Endothelial cell of umbilical vein (primary cell): ENCODE measurements around the gene PSMD5. TPM values are rescaled to one million over a fixed set of nuclear protein-coding genes. Genes with fewer than 3 reads are reported as not detected.

Experiments
- BruUV-seq: library from RNA; stranded (reverse); fragments of 400-500 nt; replicated peaks from 2 replicates; lab custom pipeline; 2021; lab: Mats Ljungman, UMichigan
- CTCF ChIA-PET: fragments of 300-600, 350-600 bp; sonication (Branson Sonifier 250); formaldehyde crosslinking; loops from one replicate; lab custom pipeline; 2021; ENCODE audit warnings: antibody characterized with exemption, inconsistent platforms; lab: Charles Lee
- POLR2A ChIA-PET: fragments of 300-600, 350-600 bp; sonication (Branson Sonifier 250); formaldehyde crosslinking; loops from one replicate; lab custom pipeline; 2021; ENCODE audit warnings: antibody characterized with exemption, inconsistent platforms; lab: Charles Lee
- DNase-seq: peaks from one replicate; pipeline ENCODE4 v3.0.0-alpha.2; 2011; ENCODE audit warnings: low read depth, low spot score
- FAIRE-seq: peaks from 2 replicates; lab custom pipeline; 2011; peaks lifted over from hg19 to GRCh38; lab: Jason Lieb, UNC
- H2AFZ ChIP-seq: 2 replicates; pipeline ENCODE4 v1.6.0; 2012; ENCODE audit warnings: low read depth, low read length, control low read depth, inconsistent platforms
- H3K27ac ChIP-seq: 2 replicates; pipeline ENCODE4 v1.5.1; 2011; ENCODE audit warnings: low read depth, mild to moderate bottlenecking, control low read depth, low read length, moderate library complexity; ENCODE audit not compliant: insufficient read depth
- H3K27me3 ChIP-seq, 2 experiments: 2 replicates each; pipeline versions ENCODE4 v1.6.0 to v1.6.1; 2011; ENCODE audit warnings: low read length in 2 of 2, mixed read lengths in 1 of 2; ENCODE audit not compliant: control insufficient read depth in 2 of 2, insufficient read depth in 2 of 2
- H3K36me3 ChIP-seq, 2 experiments: 2 replicates in 1 of 2; 3 replicates in 1 of 2; pipeline ENCODE4 v1.5.1; 2011; ENCODE audit warnings: low read length in 2 of 2, mild to moderate bottlenecking in 1 of 2, moderate library complexity in 1 of 2; ENCODE audit not compliant: control insufficient read depth in 2 of 2, insufficient read depth in 2 of 2; ENCODE audit errors: extremely low read depth in 1 of 2
- H3K4me1 ChIP-seq: 3 replicates; pipeline ENCODE4 v1.5.1; 2011; ENCODE audit warnings: mild to moderate bottlenecking, low read length; ENCODE audit not compliant: control insufficient read depth, insufficient read depth; ENCODE audit errors: extremely low read depth
- H3K4me2 ChIP-seq: 2 replicates; pipeline ENCODE4 v1.6.1; 2011; ENCODE audit warnings: low read length, control low read depth, mixed read lengths; ENCODE audit not compliant: insufficient read depth
- H3K4me3 ChIP-seq, 3 experiments: fragments of 200-600 bp in 1 of 3; sonication (generic), shearing (Covaris generic) in 1 of 3; replicated peaks in 1 of 3; 2 replicates each; pipeline ENCODE4 v1.5.1; 2011 to 2016; ENCODE audit warnings: control low read depth in 3 of 3, low read length in 3 of 3, mild to moderate bottlenecking in 2 of 3, inconsistent platforms in 1 of 3, low read depth in 1 of 3, moderate library complexity in 1 of 3; ENCODE audit not compliant: insufficient read depth in 1 of 3
- H3K79me2 ChIP-seq: 2 replicates; pipeline ENCODE4 v1.6.0; 2012; ENCODE audit warnings: low read length, inconsistent platforms; ENCODE audit not compliant: control insufficient read depth, insufficient read depth
- H3K9ac ChIP-seq: replicated peaks from 2 replicates; pipeline ENCODE3; 2011; ENCODE audit warnings: low read length, control low read depth; ENCODE audit not compliant: insufficient read depth; ENCODE audit errors: extremely low read depth
- H3K9me1 ChIP-seq: replicated peaks from 3 replicates; pipeline ENCODE4 v1.6.0; 2011; ENCODE audit warnings: mild to moderate bottlenecking, low read length; ENCODE audit not compliant: control insufficient read depth, insufficient read depth; ENCODE audit errors: extremely low read depth
- H3K9me3 ChIP-seq: replicated peaks from 2 replicates; pipeline ENCODE4 v1.5.1; 2012; ENCODE audit warnings: low read length, inconsistent platforms; ENCODE audit not compliant: control insufficient read depth, insufficient read depth
- H4K20me1 ChIP-seq: replicated peaks from 2 replicates; pipeline ENCODE3; 2011; ENCODE audit warnings: mild to moderate bottlenecking, low read length; ENCODE audit not compliant: control insufficient read depth, insufficient read depth; ENCODE audit errors: extremely low read depth
- CTCF ChIP-seq, 2 donors: IDR thresholded peaks; 1 replicate in 1 of 2; 2 replicates in 1 of 2; pipeline ENCODE4 v1.5.1; 2011; ENCODE audit warnings: low read length in 2 of 2, mild to moderate bottlenecking in 2 of 2, moderate library complexity in 2 of 2, control low read depth in 1 of 2, inconsistent platforms in 1 of 2, low read depth in 1 of 2; ENCODE audit not compliant: insufficient read depth in 1 of 2; ENCODE audit errors: extremely low read depth in 1 of 2
- EZH2 ChIP-seq: IDR thresholded peaks from 2 replicates; pipeline ENCODE4 v1.6.1; 2012; ENCODE audit warnings: borderline replicate concordance, low read depth, mild to moderate bottlenecking, moderate library complexity, low read length, inconsistent platforms; ENCODE audit not compliant: severe bottlenecking
- FOS ChIP-seq: IDR thresholded peaks from 2 replicates; pipeline ENCODE4 v1.6.1; 2011; ENCODE audit warnings: mild to moderate bottlenecking, low read length, moderate library complexity, borderline replicate concordance; ENCODE audit not compliant: insufficient read depth
- GATA2 ChIP-seq: IDR thresholded peaks from 2 replicates; pipeline ENCODE4 v1.7.0; 2011; ENCODE audit warnings: low read depth, mild to moderate bottlenecking, moderate library complexity, mixed read lengths, low read length; ENCODE audit not compliant: insufficient read length, insufficient read depth
- JUN ChIP-seq: IDR thresholded peaks from 2 replicates; pipeline ENCODE4 v1.6.1; 2011; ENCODE audit warnings: borderline replicate concordance, low read depth; ENCODE audit not compliant: insufficient read length, insufficient read depth
- MYC ChIP-seq: IDR thresholded peaks from one replicate; pipeline ENCODE4 v1.6.1; 2011; ENCODE audit warnings: mild to moderate bottlenecking, low read depth, low read length
- POLR2A ChIP-seq: IDR thresholded peaks from 2 replicates; pipeline ENCODE4 v1.6.1; 2012; ENCODE audit warnings: low read depth, mild to moderate bottlenecking, control low read depth, low read length
- POLR2AphosphoS5 ChIP-seq: IDR thresholded peaks from 2 replicates; pipeline ENCODE4 v1.6.1; 2012; ENCODE audit warnings: low read depth, mild to moderate bottlenecking, control low read depth, low read length, moderate library complexity; ENCODE audit not compliant: insufficient read depth
- dilution Hi-C: fragments of 300-500 bp; cut with MboI; formaldehyde crosslinking; loops from one replicate; pipeline ENCODE4 v1.15.0; 2019; ENCODE audit warnings: low sequenced_read_pairs; ENCODE audit not compliant: extremely low pct_ligation_motif_present
- intact Hi-C: fragments of 100-400 bp; cut with micrococcal nuclease; formaldehyde crosslinking; loops from one replicate; pipeline ENCODE4 v1.10.0; 2022
- polyA plus RNA-seq, 4 experiments: library from polyadenylated mRNA; depleted of rRNA in 3 of 4; stranded (reverse) in 3 of 4; unstranded in 1 of 4; fragments of >200 nt; gene quantifications; 2 replicates each; pipeline versions ENCODE4 v1.2.1 to v1.2.3, GENCODE V29; 2011 to 2012; ENCODE audit warnings: missing spikeins in 1 of 4
- total RNA-seq: library from RNA; stranded (reverse); gene quantifications from 2 replicates; pipeline ENCODE4 v1.2.3, GENCODE V29; 2021
- TF ChIP-seq, protein P1 (sequence below): IDR thresholded peaks from 2 replicates; pipeline ENCODE4 v1.6.1; 2011; ENCODE audit not compliant: insufficient read depth, insufficient read length

PSMD5 gene
- total and polyA plus RNA-seq, 2 donors (not counting 3 experiments of a cell fraction or from before 2014, with no cell fraction given) = 20.4 to 70.2 TPM

DNA sequence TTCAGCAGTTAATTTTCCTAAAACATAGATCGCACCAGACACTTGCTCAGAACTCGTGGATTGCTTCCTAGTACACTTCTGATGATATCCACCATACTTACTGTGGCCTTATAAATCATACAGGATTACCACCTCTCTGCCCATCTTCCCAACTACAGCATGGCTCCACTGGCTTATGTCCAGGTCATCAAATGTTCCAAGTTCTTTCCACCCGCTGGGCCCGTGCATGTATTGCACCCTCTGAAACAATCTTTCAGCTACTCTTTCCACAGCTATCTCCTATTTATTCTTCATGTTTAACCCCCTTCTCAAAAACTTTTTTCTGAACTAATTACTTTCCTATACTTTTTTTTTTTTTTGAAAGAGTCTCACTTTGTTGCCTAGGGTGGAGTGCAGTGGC, 68.0 kb downstream of the PSMD5 start:
- no peaks in the 10 kb centered on the region for H3K9me1 ChIP-seq
- no peaks in the 10 kb centered on the region for H4K20me1 ChIP-seq
- H3K9me3 ChIP-seq = no peaks in the 10 kb centered on the region
- H3K4me1 ChIP-seq = no peaks in the 10 kb centered on the region
- no peak for FAIRE-seq
- CTCF ChIA-PET = interaction anchor here (1.0 to 2.7 kb wide), 3 partner anchors 13 to 155 kb away, joined by 3 to 9 read pairs (median 4); no protein-coding TSS in a partner anchor
- TF ChIP-seq POLR2AphosphoS5 = no peak
- TF ChIP-seq EZH2 = no peak
- TF ChIP-seq JUN = no peak
- no peak for TF ChIP-seq POLR2A
- TF ChIP-seq FOS = no peak
- TF ChIP-seq, protein P1, sequence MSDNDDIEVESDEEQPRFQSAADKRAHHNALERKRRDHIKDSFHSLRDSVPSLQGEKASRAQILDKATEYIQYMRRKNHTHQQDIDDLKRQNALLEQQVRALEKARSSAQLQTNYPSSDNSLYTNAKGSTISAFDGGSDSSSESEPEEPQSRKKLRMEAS = no peak
- no peak for TF ChIP-seq GATA2
- no peak for TF ChIP-seq MYC
- TF ChIP-seq CTCF (IDR thresholded peaks at IDR 0.05; ENCODE audit: extremely low read depth in 1 of 2, insufficient read depth in 1 of 2, low read depth in 1 of 2, low read length in 2 of 2) = no peak
- dilution Hi-C loops = no loop called here
- POLR2A ChIA-PET = interaction anchor here (0.7 kb wide), 1 partner anchor 160 kb away, joined by 3 read pairs; no protein-coding TSS in a partner anchor
- no peaks in the 10 kb centered on the region for H3K27me3 ChIP-seq
- H3K4me2 ChIP-seq = no peak overlapping the region
- intact Hi-C loops = no loop called here
- no peak overlapping the region for H2AFZ ChIP-seq
- H3K4me3 ChIP-seq = no peak overlapping the region
- no TSS peak for BruUV-seq
- no peak overlapping the region for H3K9ac ChIP-seq
- no peak overlapping the region for H3K27ac ChIP-seq
- no peak for DNase-seq
- H3K36me3 ChIP-seq = peaks cover 9 to 10% of the 10 kb centered on the region in 2 experiments
- peaks cover under 1% of the 10 kb centered on the region for H3K79me2 ChIP-seq
